SKM-1 (cell line): ENCODE data around the gene LIN7B.
"Not testable (repeated sequence)": the region's sequence is repeated elsewhere in the genome, so short reads cannot be mapped to it uniquely, and the experiment has no call there.

Experiments used
- DNase-seq: peaks from one replicate; lab custom pipeline; 2025; ENCODE audit not compliant: unreplicated experiment; lab: John Stamatoyannopoulos, UW

The LIN7B gene

GRCh38 chr19:49141352-49141751 lies 27.2 kb downstream of the LIN7B start:
- no peak for DNase-seq

GRCh38 chr19:49142866-49143335 lies 28.7 kb downstream of the LIN7B start:
- no peak for DNase-seq

GRCh38 chr19:49145573-49146407 lies 31.6 kb downstream of the LIN7B start:
- DNase-seq: peak; percentile 17

GRCh38 chr19:49146408-49146770 lies 32.2 kb downstream of the LIN7B start:
- not testable (repeated sequence) for DNase-seq

DNA sequence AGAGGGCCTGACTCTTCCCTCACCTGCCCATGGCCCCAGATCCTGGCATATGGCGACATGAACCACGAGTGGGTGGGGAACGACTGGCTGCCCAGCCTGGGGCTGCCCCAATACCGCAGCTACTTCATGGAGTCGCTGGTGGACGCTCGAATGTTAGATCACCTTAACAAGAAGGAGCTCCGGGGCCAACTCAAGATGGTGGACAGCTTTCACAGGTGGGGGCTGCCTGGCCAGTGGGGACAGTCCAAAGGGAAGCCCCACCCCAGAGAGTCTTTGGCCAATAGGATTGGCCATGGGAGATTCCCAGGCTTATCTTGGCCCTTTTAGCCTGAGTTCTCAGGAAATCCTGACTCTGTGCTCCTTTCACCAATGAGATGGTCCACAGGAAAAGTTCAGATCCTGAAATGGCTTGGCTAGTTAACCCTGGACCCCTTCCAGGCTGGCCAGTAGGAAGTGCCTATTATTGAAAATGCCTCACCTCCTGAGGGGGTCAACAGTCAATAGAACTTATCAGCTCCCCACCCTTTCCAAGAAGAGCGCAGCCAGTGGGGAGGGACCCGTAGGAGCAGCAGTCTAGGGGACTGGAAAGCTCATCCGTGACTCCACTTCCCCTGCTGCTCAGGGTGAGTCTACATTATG lies 34.0 kb downstream of the LIN7B start:
- DNase-seq: no peak

- peak; percentile 23 for DNase-seq
Observed at GRCh38 chr19:49148784-49149651, 34.8 kb downstream of the LIN7B start.

GRCh38 chr19:49149652-49150105 lies 35.5 kb downstream of the LIN7B start:
- no peak for DNase-seq

DNA sequence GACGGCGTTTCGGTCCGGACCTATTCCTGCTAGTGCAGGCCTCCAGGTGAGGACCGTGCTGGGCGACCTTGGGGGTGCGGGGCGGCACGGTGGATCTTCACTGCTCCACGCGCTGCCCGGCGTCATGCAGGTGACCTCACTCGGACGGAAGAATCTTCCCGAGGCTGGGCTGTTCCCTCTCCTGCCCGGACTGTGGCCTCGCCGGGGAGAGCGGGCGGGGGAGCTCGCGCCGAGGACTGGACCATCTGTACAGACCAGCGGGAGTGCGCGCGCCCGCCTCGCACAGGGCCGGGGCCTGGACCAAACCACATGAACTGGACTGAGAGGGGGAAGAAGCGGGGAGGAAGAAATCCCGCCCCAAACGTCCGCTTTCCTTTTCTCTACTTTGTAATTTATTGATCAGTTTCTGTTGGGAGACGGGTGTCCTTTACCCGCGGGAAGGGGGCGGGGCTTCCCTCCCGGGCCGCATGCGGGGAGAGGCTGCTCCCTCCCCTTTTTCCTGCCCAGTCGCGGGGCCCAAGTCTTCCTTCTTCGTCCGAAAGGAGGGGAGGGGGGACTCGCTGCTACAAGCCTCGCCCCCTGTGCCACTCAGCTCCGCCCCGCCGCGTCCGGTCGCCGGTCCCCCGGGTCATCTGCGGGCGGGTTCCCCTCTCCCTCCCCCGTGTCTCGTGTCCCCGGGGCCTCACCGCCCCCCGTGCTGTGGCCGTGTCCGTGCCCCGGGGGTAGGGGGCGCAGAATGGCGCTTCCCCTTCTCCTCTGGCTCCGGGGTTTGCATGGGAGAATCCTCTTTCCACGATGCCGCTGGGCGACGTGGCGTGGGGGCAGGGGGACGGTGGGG lies 36.2 kb downstream of the LIN7B start:
- peak; percentile 59 for DNase-seq

DNA sequence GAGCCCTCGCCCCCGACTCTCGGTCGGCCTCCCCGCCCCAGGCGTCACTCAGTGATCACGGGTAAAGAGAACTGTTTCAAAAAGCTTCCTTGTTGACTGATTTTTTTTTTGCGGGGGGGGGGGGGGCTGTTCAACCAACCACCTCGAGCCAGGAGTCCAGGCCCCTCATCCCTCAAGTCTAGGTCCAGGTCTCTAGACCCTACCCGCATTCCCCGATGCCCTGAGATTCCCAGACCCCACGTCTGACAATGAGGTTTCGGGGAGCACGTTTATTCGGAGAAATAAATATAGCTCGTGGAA lies 36.7 kb downstream of the LIN7B start:
- no peak for DNase-seq

- no peak for DNase-seq
Observed at GRCh38 chr19:49151267-49152118, 37.3 kb downstream of the LIN7B start.

DNA sequence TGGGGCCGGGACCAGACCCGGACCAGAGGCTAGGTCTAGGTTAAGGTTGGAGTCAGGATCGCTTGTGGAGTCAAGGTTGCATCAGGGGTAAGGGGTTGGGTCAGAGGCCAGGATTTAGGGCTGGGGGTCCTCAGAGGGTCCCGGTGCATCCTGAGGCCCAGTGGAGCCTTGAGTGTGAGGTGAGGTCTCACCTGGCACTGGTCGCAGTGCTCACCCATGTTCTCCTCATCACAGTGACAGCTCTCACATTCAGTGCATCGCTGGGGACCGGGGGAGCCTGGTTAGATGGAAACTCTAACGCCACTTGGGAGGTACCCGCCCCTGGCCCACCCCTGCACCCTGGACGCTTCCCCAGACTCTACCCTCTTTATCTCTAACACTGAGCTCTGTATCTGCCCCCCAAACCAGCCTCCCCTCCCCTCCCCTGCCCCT lies 38.0 kb downstream of the LIN7B start:
- DNase-seq: no peak

GRCh38 chr19:49153167-49153809 lies 39.1 kb downstream of the LIN7B start:
- no peak for DNase-seq

- no peak for DNase-seq
Observed at GRCh38 chr19:49154279-49154678, 40.1 kb downstream of the LIN7B start.

DNA sequence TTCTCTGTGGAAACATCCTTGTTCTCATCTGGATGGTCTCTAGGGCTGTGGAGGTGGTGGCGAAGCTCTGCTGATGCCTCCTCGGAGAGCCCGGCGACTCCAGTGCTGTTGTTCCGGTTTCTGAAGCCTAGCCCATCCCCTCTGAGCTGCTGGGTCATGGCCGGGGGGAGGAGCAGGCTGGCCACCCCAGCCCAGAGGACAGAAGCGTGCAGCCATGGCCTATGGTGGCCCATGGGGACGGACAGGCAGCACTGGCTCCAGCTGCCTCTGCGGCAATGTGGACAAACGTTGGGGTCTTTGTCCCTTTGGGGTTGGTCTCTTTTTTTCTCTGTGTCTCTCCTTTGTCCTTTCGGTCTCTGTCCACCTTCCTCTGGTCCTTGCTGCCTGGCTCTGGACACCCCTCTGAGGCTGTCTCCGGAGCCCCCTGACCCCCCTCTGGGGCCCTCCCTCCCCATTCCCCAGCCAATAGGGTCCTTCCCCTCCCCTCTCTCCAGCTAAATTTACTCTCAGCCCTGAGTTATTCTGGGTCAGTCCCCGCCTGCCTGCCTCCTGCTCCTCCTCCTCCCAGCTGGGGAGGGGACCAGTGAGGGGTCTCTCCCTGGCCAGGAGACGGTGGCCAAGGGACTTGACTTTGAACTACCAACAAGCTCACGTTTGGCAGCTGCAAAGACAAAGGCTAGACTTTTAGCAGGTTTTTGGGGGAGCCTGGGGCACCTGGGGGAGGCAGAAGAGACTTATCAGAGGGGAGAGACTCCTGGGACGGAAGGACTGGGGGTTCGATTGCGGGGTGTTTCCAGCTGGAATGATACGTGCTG lies 41.0 kb downstream of the LIN7B start, which contains the start of gene HRC:
TSS of gene HRC (minus strand) at position 392 of the 815 bp plus-strand sequence. CDS start at position 233, 159 bp downstream.
- DNase-seq: no peak

- no peak for DNase-seq
Observed at GRCh38 chr19:49155820-49156346, 41.7 kb downstream of the LIN7B start.

DNA sequence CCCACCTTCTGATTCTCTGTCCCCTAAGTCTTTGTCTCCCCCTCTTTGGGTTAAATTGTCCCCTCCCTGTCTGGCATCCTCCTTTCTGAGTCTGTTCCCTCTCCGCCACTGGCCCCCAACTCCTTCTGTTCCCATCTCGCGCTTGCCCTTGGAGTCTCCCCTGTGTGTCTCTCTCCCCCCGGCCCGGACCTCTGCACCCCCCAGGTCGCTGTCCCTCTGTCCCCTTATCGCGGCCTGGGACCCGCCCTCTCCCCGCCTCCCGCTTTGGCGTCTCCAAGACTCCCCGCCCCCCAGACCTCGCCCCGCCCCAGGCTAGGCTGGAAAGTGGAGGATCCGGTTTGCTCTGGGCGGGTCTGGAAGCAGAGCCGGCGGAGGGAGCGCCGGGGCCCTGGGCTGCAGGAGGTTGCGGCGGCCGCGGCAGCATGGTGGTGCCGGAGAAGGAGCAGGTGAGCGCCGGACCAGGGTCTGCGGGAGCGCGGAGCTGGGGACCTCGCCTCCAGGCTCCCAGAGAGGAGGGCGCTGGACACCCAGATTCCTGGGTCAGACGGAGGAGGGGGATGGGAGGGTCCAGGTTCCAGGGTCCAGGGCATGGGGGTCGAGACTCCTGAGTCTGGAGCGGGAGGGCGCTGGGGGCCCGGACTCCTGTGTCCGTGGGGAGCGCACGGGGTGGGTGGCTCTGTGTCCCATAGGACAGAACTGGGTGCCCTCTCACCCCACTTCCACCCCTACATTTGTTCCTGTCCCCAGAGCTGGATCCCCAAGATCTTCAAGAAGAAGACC lies 43.5 kb downstream of the LIN7B start, which contains the start of gene TRPM4:
TSS of gene TRPM4 (plus strand) at position 348 of the 780 bp plus-strand sequence. CDS start at position 423, 75 bp downstream.
- DNase-seq: peak; percentile 4
